ENCODE data around the gene DDIT4L. TPM values are rescaled to one million over a fixed set of nuclear protein-coding genes. Genes with fewer than 3 reads are reported as not detected.

DDIT4L gene
- total RNA-seq, 3 donors from 2014 or later (not counting 1 experiment from before 2014, with no cell fraction given): not detected

Other genes with a start within 250 kb of the DDIT4L start
- 10 to 100 TPM; 81.0 to 90.0 (median 86.1) TPM for gene DNAJB14, start 243.8 kb downstream of the DDIT4L start, total RNA-seq
- gene H2AZ1, start 240.2 kb downstream of the DDIT4L start, total RNA-seq: 10 to 100 TPM; 87.7 to 91.3 (median 89.5) TPM